Urothelium cell line (cell line): ENCODE data around the gene MRPS27.

ENCODE experiments used
- DNase-seq: peaks from one replicate; pipeline ENCODE4 v3.0.0; 2011; ENCODE audit warnings: low spot score, mixed read lengths
- FAIRE-seq: peaks from 2 replicates; lab custom pipeline; 2011; peaks lifted over from hg19 to GRCh38; lab: Jason Lieb, UNC

The MRPS27 gene

DNA sequence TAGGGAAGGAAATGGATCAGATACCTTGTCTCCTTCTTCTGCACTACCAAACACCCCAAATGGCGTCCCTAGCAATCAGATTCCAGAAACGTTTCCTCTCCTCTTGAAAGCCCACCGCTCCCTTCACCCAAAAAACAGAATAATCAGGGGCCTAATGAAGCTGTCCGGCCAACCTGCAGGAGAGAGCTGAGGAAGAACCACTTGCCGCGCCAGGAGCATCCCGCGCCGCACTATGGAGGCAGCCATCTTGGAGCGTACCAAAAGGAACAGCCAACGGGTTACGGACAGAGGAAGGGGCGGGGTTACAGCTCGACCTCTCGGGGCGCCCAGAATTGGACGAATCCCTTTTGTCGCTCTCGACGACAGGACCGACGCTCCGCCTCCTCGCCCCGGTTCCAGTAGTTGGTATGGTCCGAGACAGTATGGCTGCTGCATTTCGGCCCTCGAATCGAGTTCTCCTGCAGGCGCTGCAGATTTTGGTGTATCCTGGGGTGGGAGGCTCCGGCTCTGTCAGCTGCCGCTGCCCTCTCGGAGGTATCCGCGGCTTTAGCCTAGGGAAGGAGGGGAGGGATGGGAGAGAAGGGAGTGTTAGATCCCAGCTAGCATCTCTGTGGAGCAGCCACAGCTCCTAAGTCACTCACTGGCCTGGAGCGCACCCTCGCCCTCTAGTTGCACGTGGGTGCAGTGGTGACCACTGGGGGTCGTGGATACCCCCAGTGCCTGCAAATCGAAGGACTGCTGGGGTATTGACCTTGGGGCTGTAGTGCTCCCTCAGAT, at the start of gene MRPS27, which contains the start of gene PTCD2:
Gene MRPS27 (minus strand): TSS at position 265 of the 777 bp plus-strand sequence. CDS start 19 bp downstream, at position 246.
Gene PTCD2 (plus strand): TSS at position 398 of the 777 bp plus-strand sequence. CDS start 10 bp downstream, at position 408.
- peak; percentile 99 for DNase-seq
- FAIRE-seq, result peak; percentile 40

- FAIRE-seq (no peak), DNase-seq (no peak)
These were observed 49.7 kb upstream of the MRPS27 start for GRCh38 chr5:72369711-72370110.

DNA sequence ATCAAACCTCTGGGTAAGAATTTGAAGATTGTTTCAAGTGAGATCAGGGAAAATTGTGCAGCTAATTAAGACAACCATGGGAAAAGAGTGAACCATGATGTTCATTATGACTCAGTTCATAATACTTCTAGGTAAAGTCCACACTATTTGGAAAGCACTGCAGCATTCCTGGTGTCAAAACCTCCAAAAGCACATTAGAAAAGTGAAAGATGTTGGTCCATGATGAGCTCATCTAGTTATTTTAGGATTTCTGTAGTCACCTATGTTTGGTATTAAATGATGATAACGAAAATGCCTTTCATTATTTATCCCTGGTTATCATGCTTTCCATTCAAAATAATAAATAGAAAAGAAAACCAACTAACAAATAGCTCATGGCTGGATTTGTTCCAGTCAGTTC, 49.3 kb upstream of the MRPS27 start:
- DNase-seq (no peak), FAIRE-seq (no peak)

- no peak for DNase-seq
- no peak for FAIRE-seq
These were observed 48.2 kb upstream of the MRPS27 start for GRCh38 chr5:72368271-72368670.

DNA sequence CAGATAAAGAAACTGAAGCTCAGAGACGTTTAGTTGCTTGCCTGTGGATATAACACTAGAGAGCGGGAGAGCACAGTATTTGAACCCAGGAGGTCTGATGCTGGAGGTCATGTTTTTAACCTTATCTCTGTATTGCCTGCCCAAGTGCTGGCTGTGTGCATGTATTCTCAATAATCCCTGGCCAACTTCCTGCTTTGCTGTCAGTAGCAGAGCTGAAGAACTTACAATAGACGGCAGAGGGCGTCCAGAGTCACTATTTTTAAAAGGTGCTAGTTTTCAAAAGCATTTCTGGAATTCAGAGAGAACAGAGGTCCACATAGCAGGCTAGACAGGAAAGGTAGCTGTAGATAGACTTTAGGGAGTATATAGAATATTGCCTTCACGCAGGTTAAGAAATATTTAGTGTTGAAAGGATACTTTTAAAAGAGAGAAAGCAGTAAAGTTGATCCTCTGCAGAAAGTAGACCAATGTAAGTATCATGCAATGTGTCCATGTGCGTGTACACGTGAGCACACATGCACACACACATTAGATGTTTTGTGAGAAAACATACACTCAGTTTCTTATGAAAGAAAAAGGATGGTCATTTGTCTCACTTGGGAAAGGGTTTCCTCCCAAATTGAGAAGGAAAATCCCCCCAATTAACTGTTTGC, 46.4 kb upstream of the MRPS27 start:
- DNase-seq, result peak; percentile 57
- FAIRE-seq, result no peak

- FAIRE-seq, result no peak
- DNase-seq, result no peak
These were observed 44.9 kb upstream of the MRPS27 start for GRCh38 chr5:72364951-72365350.

- no peak for FAIRE-seq
These were observed 44.1 kb upstream of the MRPS27 start for GRCh38 chr5:72364171-72364570.

DNA sequence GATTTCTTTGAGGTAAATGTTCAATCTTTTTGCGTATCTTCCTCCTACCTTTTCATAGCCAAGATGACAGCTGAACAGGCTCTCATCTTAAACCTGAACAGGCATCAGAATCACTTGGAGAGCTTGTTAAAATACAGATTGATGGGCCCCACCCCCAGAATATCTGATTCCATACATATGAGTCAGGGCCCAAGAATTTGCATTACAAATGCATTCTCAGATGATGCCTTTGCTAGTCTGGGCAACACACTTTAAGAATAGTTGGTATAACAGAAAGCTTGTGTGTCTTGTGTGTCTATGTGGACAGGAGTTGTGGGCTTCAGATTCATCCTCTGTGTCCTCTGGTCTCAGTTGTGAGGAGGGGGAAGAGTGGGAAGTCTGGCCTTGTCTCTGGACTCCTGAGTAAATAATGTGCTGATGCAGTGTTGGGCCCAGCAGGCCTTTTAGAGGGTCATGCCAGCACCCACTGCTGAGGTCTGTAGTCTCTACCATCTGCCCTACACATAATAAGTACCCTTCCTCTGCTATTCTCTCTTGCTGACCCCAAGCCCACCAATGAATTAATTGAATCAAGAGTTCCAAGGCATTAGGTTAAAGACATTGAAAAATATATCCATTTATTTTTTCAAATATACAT, 43.2 kb upstream of the MRPS27 start:
- no peak for FAIRE-seq

More at GRCh38 chr5:72364171-72364570, 44.1 kb upstream of the MRPS27 start:
- DNase-seq, result no peak

GRCh38 chr5:72359886-72360285, 39.8 kb upstream of the MRPS27 start:
- DNase-seq (no peak), FAIRE-seq (no peak)

More for the DNA sequence above, 43.2 kb upstream of the MRPS27 start:
- peak; percentile 28 for DNase-seq

- FAIRE-seq (no peak), DNase-seq (no peak)
These were observed 38.9 kb upstream of the MRPS27 start for GRCh38 chr5:72358925-72359324.

DNA sequence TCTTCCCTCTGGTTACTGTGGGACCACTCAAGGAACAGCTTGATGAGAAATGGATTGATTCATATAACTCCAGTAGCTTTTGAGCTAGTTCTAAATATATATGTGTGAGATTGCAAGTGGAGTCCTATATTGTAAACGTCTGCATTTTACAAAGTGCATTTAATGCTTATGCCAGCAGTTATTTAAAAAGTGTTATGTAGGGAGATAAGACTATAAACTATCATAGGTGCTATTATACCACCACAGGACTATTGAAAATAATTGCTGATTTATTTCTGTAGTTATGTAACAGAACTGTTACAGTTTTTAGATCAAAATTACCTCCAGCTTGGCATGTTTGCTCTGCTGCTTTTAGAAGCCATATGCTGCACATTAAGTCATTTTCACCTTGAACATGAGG, 36.3 kb upstream of the MRPS27 start:
- FAIRE-seq, result no peak
- DNase-seq, result no peak

DNA sequence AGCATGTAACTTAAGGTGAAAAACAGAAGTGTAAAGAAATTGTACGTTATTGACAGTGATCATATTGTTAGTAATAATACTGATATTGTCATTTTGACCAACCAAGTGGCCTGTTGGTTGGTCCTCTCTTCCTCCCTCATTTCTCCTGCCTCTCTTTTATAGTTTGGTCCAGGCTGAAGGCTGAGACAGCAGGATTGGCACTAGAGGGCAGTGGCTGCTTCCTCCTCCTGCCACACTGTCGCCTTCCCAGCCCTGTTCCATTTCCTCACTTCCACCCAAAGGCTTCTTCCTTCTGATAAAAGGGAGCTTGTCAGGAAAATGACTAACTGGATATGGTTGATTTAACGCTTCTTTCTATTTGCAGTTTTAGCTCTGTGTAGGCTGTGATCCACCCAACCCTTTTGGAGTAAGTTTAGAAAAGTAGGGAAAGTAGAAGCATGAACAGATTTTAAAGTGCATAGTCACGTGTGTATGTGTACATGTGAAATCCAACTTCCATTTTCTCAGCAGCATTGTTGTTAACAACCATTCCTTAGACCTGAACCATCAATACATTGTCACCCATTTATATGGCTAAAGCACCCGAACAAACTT, 35.8 kb upstream of the MRPS27 start:
- FAIRE-seq, result no peak
- DNase-seq, result peak; percentile 49

- FAIRE-seq (no peak), DNase-seq (no peak)
These were observed 33.0 kb upstream of the MRPS27 start for GRCh38 chr5:72353046-72353445.

- no peak for FAIRE-seq
These were observed 32.6 kb upstream of the MRPS27 start for GRCh38 chr5:72352616-72353015.

GRCh38 chr5:72351376-72351775, 31.3 kb upstream of the MRPS27 start:
- DNase-seq, result no peak
- no peak for FAIRE-seq

More at GRCh38 chr5:72352616-72353015, 32.6 kb upstream of the MRPS27 start:
- DNase-seq, result no peak

GRCh38 chr5:72347801-72348308, 27.8 kb upstream of the MRPS27 start:
- DNase-seq (peak; percentile 55), FAIRE-seq (no peak)

- DNase-seq (no peak), FAIRE-seq (no peak)
These were observed 26.4 kb upstream of the MRPS27 start for GRCh38 chr5:72346398-72346797.

DNA sequence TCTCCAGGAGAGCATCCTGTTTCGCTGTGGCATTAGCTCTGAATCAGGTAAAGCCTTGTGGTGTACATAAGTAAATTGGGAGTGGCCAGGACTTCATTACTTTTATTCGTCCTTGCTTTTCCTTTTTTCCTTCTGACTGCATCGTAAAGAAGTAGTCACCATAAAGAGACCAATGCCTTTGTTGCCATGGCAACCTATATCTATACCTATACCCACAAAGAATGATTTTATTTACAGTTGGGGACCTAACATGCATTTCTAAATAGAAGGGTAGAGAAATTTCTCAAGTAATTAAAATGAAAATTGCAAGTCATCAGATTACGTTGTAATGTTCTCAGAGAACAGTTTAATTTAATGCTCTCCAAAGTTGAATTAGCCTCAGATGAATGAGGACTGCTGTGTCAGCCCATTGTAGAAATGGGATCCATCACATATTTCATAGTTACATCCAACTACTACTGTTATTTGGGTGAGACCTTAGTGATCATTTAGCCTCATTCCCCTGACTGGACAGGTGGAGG, 18.7 kb upstream of the MRPS27 start:
- no peak for DNase-seq
- no peak for FAIRE-seq

GRCh38 chr5:72337159-72337558, 17.1 kb upstream of the MRPS27 start:
- FAIRE-seq, result no peak
- no peak for DNase-seq

- FAIRE-seq, result no peak
- no peak for DNase-seq
These were observed 10.7 kb upstream of the MRPS27 start for GRCh38 chr5:72330712-72331111.

DNA sequence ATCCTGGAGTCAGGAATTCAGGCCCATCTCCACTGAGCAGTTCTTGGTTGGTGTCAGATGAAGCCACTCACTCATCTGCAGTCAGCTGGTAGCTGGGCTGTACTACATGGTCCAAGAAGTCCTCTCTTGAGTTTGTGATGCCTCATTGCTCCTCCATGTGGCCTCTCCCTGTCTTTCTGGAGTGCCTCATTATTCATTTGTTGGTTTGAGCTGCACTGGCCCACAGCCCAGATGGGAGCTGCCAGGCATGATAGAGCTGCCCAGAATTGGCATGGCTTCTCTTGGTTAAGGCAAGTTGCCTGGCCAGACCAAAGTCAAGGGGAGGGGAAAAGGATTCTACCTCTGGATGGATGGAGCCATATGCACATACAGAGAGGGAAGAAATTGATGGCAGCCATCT, 8.1 kb upstream of the MRPS27 start:
- DNase-seq, result no peak
- no peak for FAIRE-seq
